ENCODE results near the gene MSX2.

MSX2 gene

GRCh38 chr5:174724484-174725260 lies at the start of gene MSX2:
TSS of gene MSX2 (plus strand) at chr5:174724582. CDS start at chr5:174724660, 78 bp downstream.
- DNase-seq (ENCODE audit: low read depth in 1 of 2, low spot score in 1 of 2) = no peak

- DNase-seq (ENCODE audit: low read depth in 1 of 2, low spot score in 1 of 2) = no peak
These were observed 49.3 kb upstream of the MSX2 start for GRCh38 chr5:174675110-174675509.

- no peak for DNase-seq (ENCODE audit: low read depth in 1 of 2, low spot score in 1 of 2)
These were observed 48.5 kb upstream of the MSX2 start for GRCh38 chr5:174675916-174676315.

- DNase-seq (ENCODE audit: low read depth in 1 of 2, low spot score in 1 of 2) = no peak
These were observed 46.3 kb upstream of the MSX2 start for GRCh38 chr5:174678107-174678506.

GRCh38 chr5:174680901-174681565 lies 43.3 kb upstream of the MSX2 start:
- DNase-seq (ENCODE audit: low read depth in 1 of 2, low spot score in 1 of 2) = no peak

GRCh38 chr5:174687503-174687902 lies 36.9 kb upstream of the MSX2 start:
- no peak for DNase-seq (ENCODE audit: low read depth in 1 of 2, low spot score in 1 of 2)

- DNase-seq (ENCODE audit: low read depth in 1 of 2, low spot score in 1 of 2) = no peak
These were observed 35.7 kb upstream of the MSX2 start for GRCh38 chr5:174688441-174689354.

GRCh38 chr5:174690271-174690670 lies 34.1 kb upstream of the MSX2 start:
- no peak for DNase-seq (ENCODE audit: low read depth in 1 of 2, low spot score in 1 of 2)

- DNase-seq (ENCODE audit: low read depth in 1 of 2, low spot score in 1 of 2) = no peak
These were observed 32.0 kb upstream of the MSX2 start for GRCh38 chr5:174692381-174692780.

- no peak for DNase-seq (ENCODE audit: low read depth in 1 of 2, low spot score in 1 of 2)
These were observed 31.4 kb upstream of the MSX2 start for GRCh38 chr5:174692982-174693422.

GRCh38 chr5:174693697-174694385 lies 30.5 kb upstream of the MSX2 start:
- no peak for DNase-seq (ENCODE audit: low read depth in 1 of 2, low spot score in 1 of 2)

GRCh38 chr5:174694611-174695010 lies 29.8 kb upstream of the MSX2 start:
- no peak for DNase-seq (ENCODE audit: low read depth in 1 of 2, low spot score in 1 of 2)

GRCh38 chr5:174698156-174698555 lies 26.2 kb upstream of the MSX2 start:
- DNase-seq (ENCODE audit: low read depth in 1 of 2, low spot score in 1 of 2) = no peak

- no peak for DNase-seq (ENCODE audit: low read depth in 1 of 2, low spot score in 1 of 2)
These were observed 25.3 kb upstream of the MSX2 start for GRCh38 chr5:174699131-174699530.

GRCh38 chr5:174706997-174707572 lies 17.3 kb upstream of the MSX2 start:
- DNase-seq (ENCODE audit: low read depth in 1 of 2, low spot score in 1 of 2) = no peak

- no peak for DNase-seq (ENCODE audit: low read depth in 1 of 2, low spot score in 1 of 2)
These were observed 16.7 kb upstream of the MSX2 start for GRCh38 chr5:174707671-174708070.

GRCh38 chr5:174708476-174709207 lies 15.7 kb upstream of the MSX2 start:
- no peak for DNase-seq (ENCODE audit: low read depth in 1 of 2, low spot score in 1 of 2)

GRCh38 chr5:174714751-174715150 lies 9.6 kb upstream of the MSX2 start:
- DNase-seq (ENCODE audit: low read depth in 1 of 2, low spot score in 1 of 2) = no peak

GRCh38 chr5:174715804-174716203 lies 8.6 kb upstream of the MSX2 start:
- no peak for DNase-seq (ENCODE audit: low read depth in 1 of 2, low spot score in 1 of 2)

All from activated CD4-positive, alpha-beta T cell treated with anti-CD3 and anti-CD28 coated beads, Interleukin-2, amount 50 U/mL, for 24 hours (primary cell).